ENCODE measurements around the gene SUPT5H. TPM values are rescaled to one million over a fixed set of nuclear protein-coding genes. Genes with fewer than 3 reads are reported as not detected.
"Not testable (repeated sequence)": the region's sequence is repeated elsewhere in the genome, so short reads cannot be mapped to it uniquely, and the experiment has no call there.

SUPT5H gene
- polyA plus RNA-seq, 3 donors = 127 to 145 (median 141) TPM

GRCh38 chr19:39449116-39449797 is 3.9 kb downstream of the SUPT5H start:
- DNase-seq (ENCODE audit: low read depth in 3 of 3, low spot score in 2 of 3) = no peak

DNA sequence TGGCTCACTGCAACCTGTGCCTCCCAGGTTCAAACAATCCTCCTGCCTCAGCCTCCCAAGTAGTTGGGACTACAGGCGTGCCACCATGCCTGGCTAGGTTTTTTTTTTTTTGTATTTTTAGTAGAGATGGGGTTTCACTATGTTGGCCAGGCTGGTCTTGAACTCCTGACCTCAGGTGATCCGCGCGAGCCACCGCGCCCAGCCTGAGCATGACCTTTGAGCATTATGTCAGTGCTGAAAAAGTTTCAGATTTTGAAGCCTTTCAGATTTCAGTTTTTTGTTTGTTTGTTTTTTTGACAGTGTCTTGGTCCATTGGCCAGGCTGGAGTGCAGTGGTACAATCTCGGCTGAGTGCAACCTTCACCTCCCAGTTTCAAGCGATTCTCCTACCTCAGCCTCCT is 5.9 kb downstream of the SUPT5H start:
- not testable (repeated sequence) for DNase-seq (ENCODE audit: low read depth in 3 of 3, low spot score in 2 of 3)

GRCh38 chr19:39463403-39463802 is 18.0 kb downstream of the SUPT5H start:
- DNase-seq (ENCODE audit: low read depth in 3 of 3, low spot score in 2 of 3) = no peak

DNA sequence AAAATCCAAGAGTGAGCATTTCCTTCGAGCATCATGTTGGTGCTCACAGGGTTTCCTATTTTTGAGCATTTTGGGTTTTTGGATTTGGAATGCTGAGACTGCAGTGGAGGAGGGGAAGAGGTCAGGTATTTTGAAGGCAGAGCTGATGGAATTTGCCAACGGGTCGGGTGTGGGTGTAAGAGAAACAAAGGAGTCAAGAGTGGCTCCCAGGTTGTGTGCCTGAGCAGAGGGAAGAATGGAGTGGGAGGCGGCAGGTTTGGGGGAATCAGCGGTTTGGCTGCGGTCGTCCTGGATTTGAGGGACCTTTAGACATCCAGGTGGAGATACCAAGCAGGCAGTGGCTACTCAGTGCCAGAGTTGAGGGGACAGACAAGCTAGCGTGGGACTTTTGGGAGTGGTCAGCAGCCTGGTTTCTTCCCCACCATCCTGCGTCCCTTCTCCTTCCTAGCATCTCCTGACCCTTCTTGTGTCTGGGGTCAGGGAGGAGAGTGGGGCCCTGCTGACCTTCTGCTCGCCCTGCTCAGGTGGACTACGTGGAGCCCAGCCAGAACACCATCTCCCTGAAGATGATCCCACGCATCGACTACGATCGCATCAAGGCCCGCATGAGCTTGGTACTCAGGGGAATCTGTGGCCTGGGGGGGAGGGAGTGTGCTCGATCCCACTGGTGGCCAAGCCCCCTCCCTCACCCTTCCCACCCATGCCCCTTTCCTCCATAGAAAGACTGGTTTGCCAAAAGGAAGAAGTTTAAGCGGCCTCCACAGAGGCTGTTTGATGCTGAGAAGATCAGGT is 20.8 kb downstream of the SUPT5H start:
- DNase-seq (ENCODE audit: low read depth in 3 of 3, low spot score in 2 of 3) = no peak

- no peak for DNase-seq (ENCODE audit: low read depth in 3 of 3, low spot score in 2 of 3)
These were observed 22.6 kb downstream of the SUPT5H start for GRCh38 chr19:39467941-39468340.

GRCh38 chr19:39469036-39469435 is 23.7 kb downstream of the SUPT5H start:
- DNase-seq (ENCODE audit: low read depth in 3 of 3, low spot score in 2 of 3) = no peak

DNA sequence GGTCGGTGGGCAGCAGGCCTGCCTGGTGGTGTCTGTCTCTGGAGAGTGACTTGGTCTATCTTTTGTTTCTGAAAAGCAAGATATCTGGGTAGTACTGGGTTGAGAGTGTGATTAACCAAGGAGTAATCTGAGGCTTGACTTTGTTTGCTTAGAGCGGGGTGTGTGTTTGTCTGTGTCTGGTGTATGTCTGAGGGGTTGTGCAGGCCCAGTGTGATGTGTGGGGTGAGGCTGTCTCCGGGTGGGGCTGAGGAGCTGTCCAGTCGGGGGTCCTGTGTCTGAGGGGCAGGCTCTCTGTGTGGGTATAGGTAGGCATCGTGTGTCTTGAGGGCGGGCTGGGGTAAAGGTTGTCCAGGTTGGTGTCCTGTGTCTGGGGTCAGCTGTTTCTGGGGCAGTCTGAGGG is 24.2 kb downstream of the SUPT5H start:
- DNase-seq (ENCODE audit: low read depth in 3 of 3, low spot score in 2 of 3) = no peak

DNA sequence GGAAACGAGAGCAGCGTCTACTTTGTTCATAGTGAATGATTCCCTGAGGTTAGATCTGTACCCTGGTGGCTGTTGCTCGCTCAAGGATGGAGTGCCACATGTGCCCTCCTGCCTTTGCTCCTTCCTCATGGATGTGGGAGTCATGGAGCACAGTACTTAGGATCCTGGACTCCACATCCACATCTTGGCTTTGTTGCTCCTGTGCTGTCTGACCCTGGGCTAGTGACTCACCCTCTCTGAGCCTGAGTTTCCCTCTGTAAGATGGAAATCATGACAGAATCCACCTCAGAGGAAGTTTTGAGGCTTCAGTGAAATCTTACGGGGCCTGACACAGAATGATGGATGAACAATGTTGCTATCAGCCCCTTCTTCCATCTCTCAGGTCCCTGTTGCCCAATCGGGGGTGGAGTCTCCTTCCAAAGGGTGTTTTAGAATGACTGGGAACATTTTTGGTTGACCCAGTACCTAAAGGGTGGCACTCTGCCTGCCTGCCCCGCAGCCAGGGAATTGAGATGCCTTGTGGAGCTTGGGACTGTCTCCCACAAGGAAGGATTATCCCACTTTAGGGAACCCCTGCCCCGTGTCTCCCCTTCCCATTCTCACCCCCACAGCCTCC is 25.4 kb downstream of the SUPT5H start:
- DNase-seq (ENCODE audit: low read depth in 3 of 3, low spot score in 2 of 3) = no peak

- no peak for DNase-seq (ENCODE audit: low read depth in 3 of 3, low spot score in 2 of 3)
These were observed 26.6 kb downstream of the SUPT5H start for GRCh38 chr19:39471756-39472536.

DNA sequence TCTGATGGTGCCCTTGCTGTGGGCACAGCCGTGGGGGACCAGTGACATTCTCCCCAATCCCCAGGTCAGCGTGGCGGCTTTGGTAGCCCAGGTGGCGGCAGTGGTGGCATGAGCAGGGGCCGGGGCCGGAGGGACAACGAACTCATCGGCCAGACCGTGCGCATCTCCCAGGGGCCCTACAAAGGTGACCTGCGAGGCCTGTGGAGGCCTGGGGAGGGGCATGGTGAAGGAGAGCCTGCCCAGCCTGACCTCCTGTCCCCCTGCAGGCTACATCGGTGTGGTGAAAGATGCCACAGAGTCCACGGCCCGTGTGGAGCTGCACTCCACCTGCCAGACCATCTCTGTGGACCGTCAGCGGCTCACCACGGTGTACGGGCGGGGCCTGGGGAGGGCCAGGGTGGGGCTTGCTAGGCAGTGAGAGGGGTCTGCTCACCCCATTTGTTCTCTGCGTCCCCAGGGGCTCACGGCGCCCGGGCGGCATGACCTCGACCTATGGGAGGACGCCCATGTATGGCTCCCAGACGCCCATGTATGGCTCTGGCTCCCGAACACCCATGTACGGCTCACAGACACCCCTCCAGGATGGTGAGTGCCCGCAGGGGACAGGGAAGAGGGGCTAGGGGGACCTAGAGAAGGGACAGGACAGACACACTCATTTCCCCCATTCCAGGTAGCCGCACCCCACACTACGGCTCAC is 27.5 kb downstream of the SUPT5H start:
- DNase-seq (ENCODE audit: low read depth in 3 of 3, low spot score in 2 of 3) = no peak

GRCh38 chr19:39473443-39473960 is 28.1 kb downstream of the SUPT5H start:
- DNase-seq (ENCODE audit: low read depth in 3 of 3, low spot score in 2 of 3) = no peak

DNA sequence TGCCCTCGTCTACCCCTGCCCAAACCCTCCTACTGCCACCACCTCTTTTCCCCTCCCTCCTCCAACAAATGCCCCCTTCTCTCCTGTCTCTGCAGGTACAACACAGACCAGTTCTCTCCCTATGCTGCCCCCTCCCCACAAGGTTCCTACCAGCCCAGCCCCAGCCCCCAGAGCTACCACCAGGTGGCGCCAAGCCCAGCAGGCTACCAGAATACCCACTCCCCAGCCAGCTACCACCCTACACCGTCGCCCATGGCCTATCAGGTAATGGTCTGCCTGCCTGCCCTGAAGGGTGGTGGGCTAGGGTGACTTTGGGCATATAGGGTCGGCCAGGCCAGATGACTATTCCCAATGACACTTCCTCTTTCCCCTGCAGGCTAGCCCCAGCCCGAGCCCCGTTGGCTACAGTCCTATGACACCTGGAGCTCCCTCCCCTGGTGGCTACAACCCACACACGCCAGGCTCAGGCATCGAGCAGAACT is 28.8 kb downstream of the SUPT5H start:
- DNase-seq (ENCODE audit: low read depth in 3 of 3, low spot score in 2 of 3) = peak in 1 of 3 donors; percentile 17

GRCh38 chr19:39475748-39476147 is 30.4 kb downstream of the SUPT5H start:
- no peak for DNase-seq (ENCODE audit: low read depth in 3 of 3, low spot score in 2 of 3)

DNA sequence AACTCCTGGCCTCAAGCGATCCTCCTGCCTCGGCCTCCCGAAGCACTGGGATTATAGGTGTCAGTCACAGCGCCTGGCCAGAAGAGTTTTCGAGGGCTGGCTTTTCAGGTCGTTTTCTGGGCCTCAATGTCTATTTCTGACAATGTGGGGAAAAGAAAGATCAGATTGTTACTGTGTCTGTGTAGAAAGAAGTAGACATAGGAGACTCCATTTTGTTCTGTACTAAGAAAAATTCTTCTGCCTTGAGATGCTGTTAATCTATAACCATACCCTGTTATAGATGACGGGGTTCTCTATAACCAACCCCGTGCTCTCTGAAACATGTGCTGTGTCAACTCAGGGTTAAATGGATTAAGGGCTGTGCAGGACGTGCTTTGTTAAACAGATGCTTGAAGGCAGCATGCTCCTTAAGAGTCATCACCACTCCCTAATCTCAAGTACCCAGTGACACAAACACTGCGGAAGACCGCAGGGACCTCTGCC is 34.0 kb downstream of the SUPT5H start:
- not testable (repeated sequence) for DNase-seq (ENCODE audit: low read depth in 3 of 3, low spot score in 2 of 3)

DNA sequence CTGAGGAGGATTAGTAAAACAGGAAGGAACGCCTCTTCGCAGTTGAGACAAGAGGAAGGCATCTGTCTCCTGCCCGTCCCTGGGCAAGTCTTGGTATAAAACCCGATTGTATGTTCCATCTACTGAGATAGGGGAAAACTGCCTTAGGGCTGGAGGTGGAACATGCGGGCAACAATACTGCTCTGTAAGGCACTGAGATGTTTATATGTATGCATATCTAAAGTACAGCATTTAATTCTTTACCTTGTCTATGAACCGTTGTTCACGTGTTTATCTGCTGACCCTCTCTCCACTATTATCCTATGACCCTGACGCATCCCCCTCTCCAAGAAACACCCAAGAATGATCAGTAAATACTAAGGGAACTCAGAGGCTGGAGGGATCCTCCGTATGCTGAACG is 34.5 kb downstream of the SUPT5H start:
- no peak for DNase-seq (ENCODE audit: low read depth in 3 of 3, low spot score in 2 of 3)

DNA sequence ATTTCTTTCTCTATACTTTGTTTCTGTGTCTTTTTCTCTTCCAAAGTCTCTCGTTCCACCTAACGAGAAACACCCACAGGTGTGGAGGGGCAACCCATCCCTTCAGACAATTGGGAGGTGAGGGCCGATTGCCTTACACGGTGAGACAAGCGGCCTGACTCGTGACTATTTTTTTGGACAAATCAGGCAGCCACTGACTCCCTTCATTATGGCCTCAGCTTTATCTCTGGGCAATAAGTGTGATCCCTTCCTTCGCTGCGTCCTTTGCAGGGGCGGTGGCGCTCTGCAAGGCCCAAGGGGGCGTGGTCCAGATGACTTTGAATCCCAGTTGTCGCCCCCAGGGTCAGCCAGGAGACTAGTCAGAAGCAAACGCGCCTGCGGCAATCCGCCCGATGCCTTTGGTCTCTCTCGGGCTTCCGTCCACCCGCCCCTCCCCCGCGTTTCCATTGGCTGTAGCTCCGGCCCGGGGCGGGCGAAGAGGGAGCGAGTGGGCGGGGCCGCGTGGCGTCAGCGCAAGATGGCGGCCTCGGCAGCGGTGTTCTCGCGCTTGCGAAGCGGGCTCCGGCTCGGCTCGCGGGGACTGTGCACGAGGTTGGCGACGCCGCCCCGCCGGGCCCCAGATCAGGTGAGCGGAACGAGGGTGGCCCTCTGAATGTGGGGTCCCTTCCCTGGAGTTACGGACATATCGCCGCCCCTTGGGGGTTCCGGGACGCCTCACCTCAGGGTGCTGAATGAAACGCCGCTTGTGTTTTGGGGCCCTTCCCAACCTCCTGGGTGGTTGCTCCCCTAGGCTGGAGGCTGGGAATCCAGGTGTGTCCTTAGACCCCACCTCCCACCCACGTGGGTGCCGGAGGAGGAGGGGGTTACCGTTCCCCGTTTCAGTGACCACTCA is 35.2 kb downstream of the SUPT5H start, which contains the start of gene TIMM50:
Gene TIMM50 (plus strand): TSS at position 502 of the 892 bp plus-strand sequence. CDS start 16 bp downstream, at position 518.
- peak; percentile 83 to 92 (median 90) for DNase-seq (ENCODE audit: low read depth in 3 of 3, low spot score in 2 of 3)

DNA sequence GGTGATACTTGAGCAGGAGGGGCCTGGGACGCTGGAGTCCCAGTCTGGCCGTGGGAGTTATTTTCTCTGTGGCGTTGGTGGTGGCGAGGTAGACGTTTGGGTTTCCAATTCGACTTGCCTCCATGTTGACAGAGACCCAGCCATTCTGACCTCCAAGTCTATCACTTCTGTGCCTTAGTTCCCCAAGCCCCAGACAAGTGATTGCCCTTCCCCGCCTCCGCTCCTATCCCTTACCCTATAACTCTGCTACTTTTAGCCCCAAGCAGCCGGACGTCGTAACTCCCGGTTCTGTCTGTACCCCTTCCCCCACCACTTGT is 35.8 kb downstream of the SUPT5H start:
- no peak for DNase-seq (ENCODE audit: low read depth in 3 of 3, low spot score in 2 of 3)

- no peak for DNase-seq (ENCODE audit: low read depth in 3 of 3, low spot score in 2 of 3)
These were observed 36.3 kb downstream of the SUPT5H start for GRCh38 chr19:39481676-39482075.

- no peak for DNase-seq (ENCODE audit: low read depth in 3 of 3, low spot score in 2 of 3)
These were observed 37.8 kb downstream of the SUPT5H start for GRCh38 chr19:39483141-39483540.
